NCI-H2227 treated with DMSO at 0.1 percent for 48 hours (cell line): ENCODE results near the gene TCF4.
A peak's percentile ranks its signal among the peaks of the same experiment; 100 is the strongest.

Source experiments
- DNase-seq: peaks from one replicate; lab custom pipeline; 2025; lab: John Stamatoyannopoulos, UW

TCF4 gene

GRCh38 chr18:55440988-55441387 lies 147.0 kb downstream of the TCF4 start:
- DNase-seq: no peak

GRCh38 chr18:55439056-55439455 lies 148.9 kb downstream of the TCF4 start:
- DNase-seq: peak; percentile 58

- no peak for DNase-seq
Measured at GRCh38 chr18:55435592-55435991, 152.4 kb downstream of the TCF4 start.

GRCh38 chr18:55433648-55434047 lies 154.3 kb downstream of the TCF4 start:
- no peak for DNase-seq

- no peak for DNase-seq
Measured at GRCh38 chr18:55433140-55433539, 154.9 kb downstream of the TCF4 start.

- DNase-seq: no peak
Measured at GRCh38 chr18:55432307-55433040, 155.5 kb downstream of the TCF4 start.

- no peak for DNase-seq
Measured at GRCh38 chr18:55430026-55430425, 158.0 kb downstream of the TCF4 start.

GRCh38 chr18:55427951-55428350 lies 160.0 kb downstream of the TCF4 start:
- no peak for DNase-seq

- DNase-seq: peak; percentile 33
Measured at GRCh38 chr18:55425698-55426097, 162.3 kb downstream of the TCF4 start.

GRCh38 chr18:55422456-55423180 lies 165.4 kb downstream of the TCF4 start:
- DNase-seq: peak; percentile 24

- no peak for DNase-seq
Measured at GRCh38 chr18:55421615-55422419, 166.2 kb downstream of the TCF4 start.

- DNase-seq: no peak
Measured at GRCh38 chr18:55421308-55421614, 166.7 kb downstream of the TCF4 start.

- DNase-seq: no peak
Measured at GRCh38 chr18:55420665-55421307, 167.2 kb downstream of the TCF4 start.

- no peak for DNase-seq
Measured at GRCh38 chr18:55419947-55420664, 167.9 kb downstream of the TCF4 start.

- no peak for DNase-seq
Measured at GRCh38 chr18:55419132-55419946, 168.7 kb downstream of the TCF4 start.

- DNase-seq: no peak
Measured at GRCh38 chr18:55418439-55418838, 169.6 kb downstream of the TCF4 start.

GRCh38 chr18:55416791-55417190 lies 171.2 kb downstream of the TCF4 start:
- no peak for DNase-seq

- DNase-seq: peak; percentile 72
Measured at GRCh38 chr18:55415258-55415871, 172.6 kb downstream of the TCF4 start.

- DNase-seq: no peak
Measured at GRCh38 chr18:55414475-55414874, 173.5 kb downstream of the TCF4 start.

GRCh38 chr18:55413474-55413873 lies 174.5 kb downstream of the TCF4 start:
- DNase-seq: no peak
